Glutamatergic neuron (in vitro differentiated cells): ENCODE measurements around the gene WSB2. TPM values are rescaled to one million over a fixed set of nuclear protein-coding genes. Genes with fewer than 3 reads are reported as not detected.

ENCODE experiments used
- DNase-seq: peaks from one replicate; pipeline ENCODE4 v3.0.0; 2022
- H3K27ac Mint-ChIP-seq: one replicate; pipeline ENCODE4 v1.8.0; 2020; ENCODE audit warnings: mild to moderate bottlenecking, mixed read lengths, inconsistent platforms; ENCODE audit not compliant: unreplicated experiment
- H3K27me3 Mint-ChIP-seq: one replicate; pipeline ENCODE4 v1.8.0; 2020; ENCODE audit warnings: mild to moderate bottlenecking, moderate library complexity, mixed read lengths, inconsistent platforms; ENCODE audit not compliant: unreplicated experiment
- H3K36me3 Mint-ChIP-seq: one replicate; pipeline ENCODE4 v1.8.0; 2020; ENCODE audit warnings: mild to moderate bottlenecking, mixed read lengths, inconsistent platforms; ENCODE audit not compliant: unreplicated experiment
- H3K4me1 Mint-ChIP-seq: one replicate; pipeline ENCODE4 v1.8.0; 2020; ENCODE audit warnings: mild to moderate bottlenecking, low read depth, mixed read lengths, inconsistent platforms; ENCODE audit not compliant: unreplicated experiment
- H3K4me3 Mint-ChIP-seq: one replicate; pipeline ENCODE4 v1.8.0; 2020; ENCODE audit warnings: mild to moderate bottlenecking, mixed read lengths, inconsistent platforms; ENCODE audit not compliant: unreplicated experiment
- H3K9me3 Mint-ChIP-seq: one replicate; pipeline ENCODE4 v1.8.0; 2020; ENCODE audit warnings: mild to moderate bottlenecking, moderate library complexity, mixed read lengths, inconsistent platforms; ENCODE audit not compliant: unreplicated experiment
- total RNA-seq: library from RNA; stranded (reverse); fragmentation: NEBNext Ultra II Directional; extraction: Animal tissue kit (Norgen Biotek cat#: 25700); gene quantifications from one replicate; pipeline ENCODE4 v1.2.1, GENCODE V29; 2021; ENCODE audit not compliant: unreplicated experiment
- TF ChIP-seq, protein P1 (sequence below): fragments of 200-600 bp; sonication (generic); IDR thresholded peaks from one replicate; pipeline ENCODE4 v1.5.0; 2021; ENCODE audit not compliant: partially characterized antibody, unreplicated experiment

WSB2 gene
- total RNA-seq, 1 donor from 2014 or later: 76.4 TPM

- Mint-ChIP-seq H3K9me3 (peaks cover 6% of the 10 kb centered on the region), H3K27ac (no peak overlapping the region), H3K36me3 (no peaks in the 10 kb centered on the region), H3K4me3 (no peak overlapping the region), H3K27me3 (peaks cover 3% of the 10 kb centered on the region), H3K4me1 (no peaks in the 10 kb centered on the region)
- TF ChIP-seq, protein P1, sequence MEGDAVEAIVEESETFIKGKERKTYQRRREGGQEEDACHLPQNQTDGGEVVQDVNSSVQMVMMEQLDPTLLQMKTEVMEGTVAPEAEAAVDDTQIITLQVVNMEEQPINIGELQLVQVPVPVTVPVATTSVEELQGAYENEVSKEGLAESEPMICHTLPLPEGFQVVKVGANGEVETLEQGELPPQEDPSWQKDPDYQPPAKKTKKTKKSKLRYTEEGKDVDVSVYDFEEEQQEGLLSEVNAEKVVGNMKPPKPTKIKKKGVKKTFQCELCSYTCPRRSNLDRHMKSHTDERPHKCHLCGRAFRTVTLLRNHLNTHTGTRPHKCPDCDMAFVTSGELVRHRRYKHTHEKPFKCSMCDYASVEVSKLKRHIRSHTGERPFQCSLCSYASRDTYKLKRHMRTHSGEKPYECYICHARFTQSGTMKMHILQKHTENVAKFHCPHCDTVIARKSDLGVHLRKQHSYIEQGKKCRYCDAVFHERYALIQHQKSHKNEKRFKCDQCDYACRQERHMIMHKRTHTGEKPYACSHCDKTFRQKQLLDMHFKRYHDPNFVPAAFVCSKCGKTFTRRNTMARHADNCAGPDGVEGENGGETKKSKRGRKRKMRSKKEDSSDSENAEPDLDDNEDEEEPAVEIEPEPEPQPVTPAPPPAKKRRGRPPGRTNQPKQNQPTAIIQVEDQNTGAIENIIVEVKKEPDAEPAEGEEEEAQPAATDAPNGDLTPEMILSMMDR: no peak
- no peak for DNase-seq
These were observed 75.8 kb downstream of the WSB2 start for GRCh38 chr12:117985182-117985581.

Other genes with a start within 250 kb of the WSB2 start
- 0.47 TPM for gene KSR2, start 92.2 kb downstream of the WSB2 start, total RNA-seq
- gene RFC5, start 44.5 kb downstream of the WSB2 start, total RNA-seq: 8.4 TPM
- 13.3 TPM for gene VSIG10, start 42.8 kb upstream of the WSB2 start, total RNA-seq
- gene PEBP1, start 74.9 kb upstream of the WSB2 start, total RNA-seq: 224 TPM